GDM1 (cell line): ENCODE measurements around the gene C16orf86.
A peak's percentile ranks its signal among the peaks of the same experiment; 100 is the strongest.

Experiments used
- DNase-seq: peaks from one replicate; lab custom pipeline; 2025; lab: John Stamatoyannopoulos, UW

The C16orf86 gene

DNA sequence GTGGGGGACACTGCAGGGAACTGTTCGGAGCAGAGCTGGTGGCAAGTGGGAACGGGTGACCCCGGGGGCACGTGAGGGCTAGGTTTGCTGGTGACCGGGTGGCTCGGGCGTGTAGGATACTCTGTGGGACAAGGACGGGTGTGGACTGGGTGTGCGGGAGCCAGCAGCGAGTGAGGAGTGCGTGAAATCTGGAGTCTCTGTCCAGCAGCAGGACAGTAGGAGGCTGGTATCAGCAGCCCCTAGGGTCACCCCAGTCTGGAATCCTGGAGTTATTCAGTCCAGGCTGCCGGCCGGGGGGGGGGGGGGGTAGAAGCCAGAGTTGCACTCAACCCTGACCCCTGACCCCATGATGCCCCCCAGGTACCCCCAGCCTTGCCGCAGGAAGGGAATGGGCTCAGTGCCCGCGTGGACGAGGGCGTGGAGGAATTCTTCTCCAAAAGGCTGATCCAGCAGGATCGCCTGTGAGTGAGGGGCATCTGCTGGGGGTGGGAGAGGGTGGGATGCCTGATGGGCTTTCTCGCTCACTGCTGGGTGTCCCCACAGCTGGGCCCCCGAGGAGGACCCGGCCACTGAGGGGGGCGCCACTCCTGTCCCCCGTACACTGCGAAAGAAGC is 12.7 kb upstream of the C16orf86 start:
- no peak for DNase-seq

DNA sequence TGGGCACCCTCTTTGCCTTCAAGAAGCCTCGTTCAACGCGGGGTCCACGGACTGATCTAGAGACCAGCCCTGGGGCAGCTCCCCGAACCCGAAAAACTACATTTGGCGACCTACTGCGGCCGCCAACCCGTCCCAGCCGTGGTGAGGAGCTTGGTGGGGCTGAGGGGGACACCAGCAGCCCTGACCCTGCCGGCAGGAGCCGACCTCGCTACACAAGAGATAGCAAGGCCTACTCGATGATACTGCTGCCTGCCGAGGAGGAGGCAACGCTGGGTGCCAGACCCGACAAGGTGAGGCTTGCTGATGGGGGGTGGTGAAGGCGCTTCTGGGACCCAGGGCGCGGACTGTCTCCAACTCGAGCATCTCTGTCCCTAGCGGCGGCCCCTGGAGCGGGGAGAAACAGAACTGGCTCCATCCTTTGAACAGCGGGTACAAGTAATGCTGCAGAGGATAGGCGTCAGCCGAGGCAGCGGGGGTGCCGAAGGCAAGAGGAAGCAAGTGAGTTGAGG is 12.2 kb upstream of the C16orf86 start:
- DNase-seq: no peak

DNA sequence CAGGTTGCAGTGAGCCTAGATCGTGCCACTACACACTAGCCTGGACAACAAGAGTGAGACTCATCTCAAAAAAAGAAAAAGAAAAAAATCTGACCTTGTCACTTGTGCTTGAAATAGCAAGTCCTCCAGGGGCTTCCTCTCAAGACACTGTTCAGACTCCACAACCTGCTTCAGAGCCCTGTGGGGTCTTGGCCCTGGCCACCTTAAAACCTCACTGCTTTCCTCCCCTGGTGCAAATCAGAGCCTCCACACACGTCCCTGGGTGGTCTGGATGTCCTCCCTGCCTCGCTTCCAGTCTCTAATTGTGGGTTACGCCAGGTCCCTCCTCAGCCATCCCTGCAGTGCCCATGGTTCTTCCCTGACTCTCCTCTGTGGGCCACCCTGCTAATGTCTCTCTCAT is 11.3 kb upstream of the C16orf86 start:
- DNase-seq: no peak

DNA sequence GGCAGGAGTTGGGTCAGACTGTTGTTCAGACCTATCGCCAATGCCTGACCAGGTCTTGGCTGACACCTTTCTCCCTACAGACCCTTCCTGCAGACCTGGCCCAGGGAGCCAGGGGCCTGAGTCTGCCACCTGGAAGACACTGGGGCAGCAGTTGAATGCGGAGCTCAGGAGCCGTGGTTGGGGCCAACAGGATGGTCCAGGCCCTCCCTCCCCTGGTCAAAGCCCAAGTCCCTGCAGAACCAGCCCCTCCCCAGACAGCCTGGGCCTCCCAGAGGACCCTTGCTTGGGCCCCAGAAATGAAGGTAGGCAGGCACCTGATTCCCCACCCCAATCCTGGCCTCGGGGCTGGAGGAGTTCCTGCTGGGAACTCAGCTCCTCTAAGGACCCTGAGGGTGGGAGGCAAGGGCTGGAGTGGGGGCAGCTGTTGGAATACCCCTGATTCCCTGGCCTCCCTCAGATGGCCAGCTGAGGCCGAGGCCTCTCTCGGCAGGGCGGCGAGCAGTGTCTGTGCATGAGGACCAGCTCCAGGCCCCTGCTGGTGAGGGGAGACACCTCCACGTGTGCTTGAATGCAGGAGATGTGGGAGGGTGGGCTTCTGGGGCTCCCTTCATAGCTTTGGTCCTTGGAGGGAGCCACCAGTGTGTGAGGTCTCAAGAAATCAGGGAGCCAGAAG is 10.1 kb upstream of the C16orf86 start:
- no peak for DNase-seq

DNA sequence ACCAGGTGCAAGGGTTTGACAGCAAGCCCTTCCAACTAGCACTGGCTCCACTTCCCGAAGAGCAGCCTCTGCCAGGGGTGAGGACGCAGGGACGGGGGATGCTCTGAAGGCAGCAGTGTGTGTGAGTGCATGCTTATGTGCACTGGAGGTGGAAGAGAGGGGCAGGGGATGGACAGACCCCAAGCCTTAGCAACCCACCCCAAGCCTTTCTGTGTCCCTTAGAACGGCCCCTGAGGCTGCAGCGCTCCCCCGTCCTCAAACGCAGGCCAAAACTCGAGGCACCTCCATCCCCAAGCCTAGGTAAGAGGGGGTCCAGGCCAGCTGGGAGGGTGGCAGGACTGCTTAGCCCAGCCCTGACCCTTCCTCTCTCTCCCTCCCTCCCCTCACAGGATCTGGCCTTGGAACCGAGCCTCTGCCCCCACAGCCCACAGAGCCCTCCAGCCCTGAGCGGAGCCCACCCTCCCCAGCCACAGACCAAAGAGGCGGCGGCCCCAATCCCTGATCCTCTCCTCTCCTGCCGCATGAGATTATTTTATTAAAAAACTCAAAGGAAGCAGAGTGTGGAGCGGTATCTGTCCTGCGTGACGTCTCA is 9.5 kb upstream of the C16orf86 start:
- no peak for DNase-seq

DNA sequence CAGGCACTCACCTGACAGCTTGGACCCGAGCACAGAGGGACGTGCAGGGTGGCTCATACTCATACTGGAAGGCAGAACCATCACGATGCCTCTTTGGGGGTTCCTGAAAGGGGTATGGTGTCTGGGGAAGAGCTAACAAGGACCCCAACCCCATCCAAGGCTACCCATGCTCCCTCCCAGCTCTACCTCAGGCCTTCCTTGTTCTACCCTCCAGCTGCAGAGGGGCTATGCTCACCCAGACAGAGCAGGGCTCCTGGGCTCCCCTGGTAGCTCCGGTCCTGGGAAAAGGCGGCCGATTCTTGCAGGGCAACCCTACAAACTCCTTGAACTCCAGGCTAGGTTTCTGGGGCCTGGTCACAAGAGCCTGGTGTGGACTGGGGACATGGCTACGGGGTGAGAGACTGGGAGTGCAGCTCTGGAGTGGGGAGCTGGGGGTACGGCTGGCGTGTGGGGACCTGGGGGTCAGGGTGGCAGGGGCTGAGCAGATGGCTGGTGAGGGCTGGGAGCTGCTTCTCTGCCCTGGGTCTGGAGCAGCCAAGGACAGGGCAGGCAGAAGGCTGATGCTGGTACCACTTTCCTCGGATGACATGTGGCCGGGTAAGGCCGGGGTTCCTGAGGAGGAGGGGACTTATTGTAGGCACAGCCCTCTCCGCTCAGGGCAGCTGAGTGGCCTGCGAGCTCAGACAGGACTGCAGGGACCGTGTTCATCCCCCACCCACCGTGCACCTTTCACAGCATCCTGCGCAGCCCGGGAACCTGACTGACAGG is 8.7 kb upstream of the C16orf86 start:
- DNase-seq: no peak

DNA sequence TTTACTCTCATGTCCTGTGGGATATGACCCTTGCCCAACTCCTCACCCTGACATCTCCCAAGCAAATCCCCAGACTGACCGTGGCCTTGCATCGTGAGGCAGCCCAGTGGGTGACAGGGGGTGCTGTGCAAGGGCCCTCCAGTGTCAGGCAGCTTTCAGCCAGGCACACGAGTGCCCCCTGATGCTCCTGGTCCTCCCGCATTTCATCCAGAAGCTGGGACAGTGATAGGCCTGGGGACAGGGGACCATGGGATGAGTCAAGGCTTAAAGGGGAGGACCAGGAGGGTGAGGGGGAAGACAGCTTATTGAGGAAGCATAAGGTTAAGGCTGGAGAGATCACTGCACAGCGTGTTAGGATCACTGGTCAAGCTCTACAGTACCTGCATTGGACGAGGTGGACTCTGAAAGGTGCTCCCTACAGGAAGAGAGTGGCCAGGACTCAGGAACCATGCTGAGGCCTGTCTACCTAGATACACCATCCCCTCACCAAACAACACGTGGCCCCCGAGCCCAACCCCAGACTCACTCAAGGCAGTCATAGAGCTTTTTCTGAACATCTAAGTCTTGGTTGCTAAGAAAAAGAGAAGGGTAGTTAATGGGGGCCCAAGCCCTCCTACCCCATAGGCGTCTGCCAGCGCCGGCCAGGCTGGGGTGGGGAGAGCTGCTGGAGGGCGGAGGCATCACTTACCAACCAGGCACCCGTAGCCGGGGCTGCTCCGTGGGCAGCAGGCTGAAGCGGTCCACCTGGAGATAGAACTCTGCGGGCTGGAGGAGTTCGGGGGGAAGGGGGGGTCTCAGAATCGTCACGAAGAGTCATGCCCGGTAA is 7.6 kb upstream of the C16orf86 start:
- DNase-seq: no peak

DNA sequence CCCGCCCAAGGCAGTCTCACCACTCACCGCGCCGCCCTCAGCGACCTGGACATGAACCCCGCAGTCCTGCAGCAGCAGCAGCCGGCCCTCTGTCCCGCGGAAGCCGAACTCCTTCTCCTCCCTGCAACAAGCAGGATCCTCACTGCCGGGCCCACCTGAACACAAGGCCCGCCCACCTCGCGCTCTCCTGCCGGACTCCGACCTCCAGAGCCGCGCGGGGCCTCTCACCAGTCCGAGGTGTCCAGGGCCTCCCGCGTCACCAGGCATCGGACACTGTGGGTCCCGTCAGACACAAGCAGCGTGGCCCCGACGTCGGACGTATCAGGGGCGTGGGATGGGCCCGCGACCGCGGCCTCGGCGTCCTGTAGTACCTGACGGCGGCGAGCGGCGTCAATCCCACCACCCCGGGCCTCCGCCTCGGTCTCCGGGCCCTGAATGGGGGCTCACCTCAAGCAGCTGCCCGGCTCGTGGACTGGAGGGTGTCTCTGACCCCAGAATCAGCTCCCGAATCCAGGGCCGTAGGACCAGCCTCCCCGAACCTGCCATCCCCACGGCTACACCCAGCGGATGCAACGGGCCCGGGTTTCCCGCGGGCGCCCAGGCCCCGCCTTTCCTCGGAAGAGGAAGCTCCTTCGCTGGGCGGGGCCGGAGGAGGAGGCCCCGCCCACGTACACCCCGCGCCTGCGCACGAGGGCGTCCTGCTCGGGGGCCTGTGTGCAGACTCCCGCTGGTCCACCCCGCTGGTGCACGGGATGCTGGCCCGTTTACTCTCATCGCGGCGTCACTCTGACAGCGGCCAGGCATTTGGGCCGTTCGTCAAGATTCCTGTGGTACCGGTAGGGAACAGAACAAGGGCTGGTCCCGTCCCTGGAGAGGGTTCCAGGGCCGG is 6.7 kb upstream of the C16orf86 start, which contains the start of gene ACD:
TSS of gene ACD (minus strand) at position 586 of the 889 bp plus-strand sequence. CDS start at position 546, 40 bp downstream.
- peak; percentile 68 for DNase-seq

DNA sequence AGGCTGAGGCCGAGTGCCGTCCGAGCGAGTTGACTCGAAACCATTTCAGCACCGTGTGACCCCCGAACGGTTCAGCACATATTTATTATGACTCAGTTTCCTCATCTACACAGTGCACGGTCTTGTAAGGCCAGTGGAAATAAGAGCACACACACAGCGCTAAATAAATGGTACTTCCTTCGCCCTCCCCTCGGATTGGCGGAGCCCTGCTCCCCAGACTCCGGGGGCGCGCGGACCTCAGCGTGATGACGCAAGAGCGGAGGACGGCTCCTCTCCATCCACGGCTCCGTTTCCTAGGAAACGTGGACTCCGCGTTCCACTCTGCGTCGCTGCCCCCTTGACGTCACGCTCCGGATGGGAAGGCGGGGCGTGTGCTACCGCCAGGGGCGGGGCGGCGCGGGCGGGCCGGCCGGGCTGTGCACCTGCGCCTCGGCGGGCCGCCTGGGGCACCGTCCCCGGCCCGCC is 6.0 kb upstream of the C16orf86 start, which contains the start of gene PARD6A:
TSS of gene PARD6A (plus strand) at position 397 of the 465 bp plus-strand sequence. CDS start 79 bp downstream, outside the sequence.
- DNase-seq: peak; percentile 90

DNA sequence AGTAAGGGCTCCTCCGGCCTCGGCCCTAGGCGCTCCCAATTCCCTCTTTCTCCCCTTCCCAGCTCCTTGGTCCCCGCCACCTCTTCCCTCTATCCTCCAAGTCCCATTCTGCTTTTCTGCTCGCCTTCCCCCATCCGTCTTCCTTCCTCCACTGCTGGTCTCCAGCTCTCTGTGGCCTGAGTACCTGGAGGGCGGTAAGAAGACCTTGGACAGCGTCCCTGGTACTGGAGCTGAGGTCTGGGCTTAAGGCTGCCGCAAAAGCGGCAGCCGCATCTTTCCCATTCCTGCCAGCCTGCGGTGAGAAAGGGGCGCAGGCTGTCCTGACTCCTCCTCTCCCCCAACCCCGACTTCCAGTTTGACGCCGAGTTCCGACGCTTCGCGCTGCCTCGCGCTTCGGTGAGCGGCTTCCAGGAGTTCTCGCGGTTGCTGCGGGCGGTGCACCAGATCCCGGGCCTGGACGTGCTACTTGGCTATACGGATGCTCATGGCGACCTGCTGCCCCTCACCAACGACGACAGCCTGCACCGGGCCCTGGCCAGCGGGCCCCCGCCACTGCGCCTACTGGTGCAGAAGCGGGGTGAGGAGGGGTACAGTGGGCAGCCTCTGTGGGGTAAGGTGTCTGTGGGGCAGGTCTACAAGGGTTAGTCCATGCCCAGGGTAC is 5.4 kb upstream of the C16orf86 start:
- DNase-seq: no peak

DNA sequence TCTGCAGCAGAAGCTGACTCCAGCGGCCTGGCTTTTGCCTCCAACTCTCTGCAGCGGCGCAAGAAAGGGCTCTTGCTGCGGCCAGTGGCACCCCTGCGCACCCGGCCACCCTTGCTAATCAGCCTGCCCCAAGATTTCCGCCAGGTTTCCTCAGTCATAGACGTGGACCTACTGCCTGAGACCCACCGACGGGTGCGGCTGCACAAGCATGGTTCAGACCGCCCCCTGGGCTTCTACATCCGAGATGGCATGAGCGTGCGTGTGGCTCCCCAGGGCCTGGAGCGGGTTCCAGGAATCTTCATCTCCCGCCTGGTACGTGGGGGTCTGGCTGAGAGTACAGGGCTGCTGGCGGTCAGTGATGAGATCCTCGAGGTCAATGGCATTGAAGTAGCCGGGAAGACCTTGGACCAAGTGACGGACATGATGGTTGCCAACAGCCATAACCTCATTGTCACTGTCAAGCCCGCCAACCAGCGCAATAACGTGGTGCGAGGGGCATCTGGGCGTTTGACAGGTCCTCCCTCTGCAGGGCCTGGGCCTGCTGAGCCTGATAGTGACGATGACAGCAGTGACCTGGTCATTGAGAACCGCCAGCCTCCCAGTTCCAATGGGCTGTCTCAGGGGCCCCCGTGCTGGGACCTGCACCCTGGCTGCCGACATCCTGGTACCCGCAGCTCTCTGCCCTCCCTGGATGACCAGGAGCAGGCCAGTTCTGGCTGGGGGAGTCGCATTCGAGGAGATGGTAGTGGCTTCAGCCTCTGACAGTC is 4.5 kb upstream of the C16orf86 start:
- no peak for DNase-seq

DNA sequence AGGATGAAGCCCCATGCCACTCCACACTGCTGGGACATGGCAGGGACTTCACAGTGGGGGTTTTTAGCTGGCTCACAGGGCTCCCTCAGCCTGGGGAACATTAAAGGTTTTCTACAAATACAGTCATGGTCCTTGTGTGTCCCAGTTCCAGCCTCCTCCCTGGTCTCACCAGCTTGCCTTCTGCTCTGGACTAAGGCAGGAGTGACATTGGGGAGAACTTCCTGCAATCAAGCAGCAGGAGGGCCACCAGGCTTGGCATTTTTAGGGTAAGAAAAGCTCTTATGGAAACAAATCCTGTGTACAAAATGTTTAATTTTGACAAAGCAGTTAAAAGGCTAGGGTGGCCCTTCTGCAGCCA is 4.0 kb upstream of the C16orf86 start:
- DNase-seq: no peak

DNA sequence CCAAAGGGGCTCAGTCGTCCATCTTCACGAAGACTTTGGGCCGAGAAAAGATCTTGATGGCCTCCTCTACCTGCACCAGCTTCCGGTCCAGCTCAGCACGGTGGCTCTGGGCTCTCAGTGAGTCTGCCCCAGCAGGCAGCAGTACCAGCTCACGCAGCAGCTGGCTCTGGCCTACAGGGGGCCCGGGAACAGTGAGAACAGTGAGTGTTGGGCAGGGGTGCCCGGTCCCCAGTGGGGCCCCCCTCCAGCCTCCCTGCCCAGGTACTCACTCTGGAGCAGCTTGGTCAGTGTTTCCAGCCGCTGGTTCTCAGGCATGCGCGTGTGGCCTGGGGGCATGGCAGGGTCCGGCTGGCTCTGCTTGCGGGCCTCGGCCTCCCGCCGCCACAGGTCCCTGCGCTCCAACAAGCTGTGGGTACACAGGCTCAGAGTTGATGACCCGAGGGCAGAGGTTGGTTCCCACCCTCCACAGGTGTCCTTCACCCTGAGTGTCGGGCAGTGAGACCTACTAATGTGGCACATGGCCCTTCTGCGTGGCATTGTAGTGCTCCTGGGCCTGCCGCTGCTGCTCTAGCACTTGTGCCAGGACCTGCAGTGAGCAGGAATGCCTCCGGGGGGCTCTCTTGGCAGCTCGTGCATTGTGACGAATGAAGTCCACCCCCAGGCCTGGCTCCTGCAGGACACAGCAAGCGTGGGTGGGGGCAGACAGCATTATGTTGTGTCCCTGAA is 3.3 kb upstream of the C16orf86 start:
- no peak for DNase-seq

DNA sequence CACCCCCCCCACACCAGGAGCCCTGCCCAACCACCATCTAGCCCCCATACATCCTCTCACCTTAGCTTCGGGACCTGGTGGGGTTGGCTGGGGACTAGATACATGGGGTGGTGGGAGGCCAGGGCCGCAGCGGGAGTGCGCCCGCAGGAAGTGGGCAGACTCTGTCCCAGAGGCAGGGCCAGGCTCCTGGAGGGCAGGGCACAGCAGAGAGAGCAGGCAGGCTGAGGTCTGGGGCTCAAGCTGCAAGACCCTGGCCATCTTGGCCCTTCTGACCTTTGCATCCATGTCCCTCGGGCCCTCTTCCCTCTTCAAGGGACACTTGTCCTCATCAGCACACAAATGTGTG is 2.8 kb upstream of the C16orf86 start:
- no peak for DNase-seq

DNA sequence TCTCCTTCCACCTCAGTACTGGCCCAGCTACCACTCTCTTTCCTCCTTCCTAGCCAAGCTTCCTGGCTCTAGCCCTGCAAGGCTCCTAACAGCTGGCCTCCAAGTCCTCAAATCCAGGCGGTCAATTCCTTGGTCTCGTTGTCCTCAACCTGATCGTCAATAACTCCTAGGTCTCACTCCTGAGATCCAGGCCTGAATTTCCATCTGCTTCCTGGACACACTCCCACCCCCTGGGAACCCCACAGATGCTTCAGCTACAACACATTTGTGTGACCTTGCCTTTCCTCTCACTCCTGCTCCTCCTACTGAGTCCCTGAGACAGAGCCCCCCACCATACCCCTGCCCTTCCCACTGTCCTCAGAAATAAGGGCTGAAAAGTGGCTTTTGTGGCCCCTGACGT is 2.4 kb upstream of the C16orf86 start:
- DNase-seq: no peak

DNA sequence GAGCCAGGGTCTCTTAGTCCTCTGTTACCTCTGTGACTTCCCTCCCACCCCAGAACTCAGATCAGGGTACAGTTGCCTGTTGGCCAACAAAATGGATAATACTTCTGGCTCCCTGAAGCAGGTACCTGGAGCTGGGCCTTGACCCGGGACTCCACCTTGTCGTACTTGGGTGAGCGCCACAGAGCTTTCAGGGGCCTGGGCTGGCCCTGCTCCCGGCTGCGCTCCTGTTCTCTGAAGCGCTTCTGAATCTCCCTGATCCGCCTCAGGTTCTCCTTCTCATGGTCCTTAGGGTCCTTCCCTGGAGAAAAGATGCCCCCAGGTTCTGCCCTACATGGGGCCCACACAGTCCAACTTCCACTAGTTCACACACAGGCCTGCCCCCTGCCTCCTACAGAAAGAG is 1.7 kb upstream of the C16orf86 start:
- no peak for DNase-seq

DNA sequence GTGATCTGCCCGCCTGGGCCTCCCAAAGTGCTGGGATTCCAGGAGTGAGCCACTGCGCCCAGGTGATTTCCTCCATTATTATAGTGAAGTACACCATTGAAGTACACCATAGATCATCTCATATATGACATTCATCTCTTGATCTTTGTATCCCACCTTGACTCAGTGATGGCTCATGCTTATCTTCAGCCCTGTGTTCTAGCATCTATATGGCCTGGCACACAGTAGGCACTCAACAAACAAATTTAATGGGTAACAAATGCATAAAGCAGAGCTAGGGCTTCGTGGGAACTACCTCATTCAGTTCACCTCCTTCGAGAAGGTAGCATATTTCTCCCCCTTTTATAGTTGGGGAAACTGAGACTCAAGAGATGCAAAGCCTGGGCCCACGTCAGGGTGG is 1.0 kb upstream of the C16orf86 start:
- DNase-seq: no peak

DNA sequence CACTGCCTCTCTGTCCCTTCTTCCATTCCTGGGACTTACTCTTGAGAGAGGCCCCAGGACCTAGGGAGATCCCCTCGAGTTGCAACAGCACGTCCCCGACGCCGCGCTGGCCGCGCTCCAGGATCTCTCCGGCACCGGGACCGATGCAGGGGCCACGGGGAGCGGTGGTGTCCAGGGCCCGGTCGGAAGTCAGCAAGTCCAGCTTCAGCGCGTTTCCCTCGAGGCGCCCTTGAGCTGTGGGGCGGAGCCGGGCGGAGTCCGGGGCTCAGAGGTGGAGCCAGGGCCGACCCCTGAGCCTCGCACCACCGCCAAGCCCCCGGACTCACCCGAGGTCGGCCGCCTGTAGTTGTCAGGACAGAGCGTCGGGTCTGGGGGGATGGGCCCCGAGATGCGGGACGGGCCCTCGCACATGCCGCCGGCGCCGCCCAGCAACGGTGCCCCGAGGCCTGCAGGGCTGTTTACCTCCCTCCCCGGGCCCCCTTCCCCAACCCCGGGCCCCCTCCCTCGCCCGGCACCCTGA is 522 bp upstream of the C16orf86 start:
- DNase-seq: no peak
